ENCODE results near the gene ERN2. TPM values are rescaled to one million over a fixed set of nuclear protein-coding genes. Genes with fewer than 3 reads are reported as not detected.

ERN2 gene
- total and polyA plus RNA-seq, 2 experiments from 2014 or later: 0.46 to 0.97 TPM

DNA sequence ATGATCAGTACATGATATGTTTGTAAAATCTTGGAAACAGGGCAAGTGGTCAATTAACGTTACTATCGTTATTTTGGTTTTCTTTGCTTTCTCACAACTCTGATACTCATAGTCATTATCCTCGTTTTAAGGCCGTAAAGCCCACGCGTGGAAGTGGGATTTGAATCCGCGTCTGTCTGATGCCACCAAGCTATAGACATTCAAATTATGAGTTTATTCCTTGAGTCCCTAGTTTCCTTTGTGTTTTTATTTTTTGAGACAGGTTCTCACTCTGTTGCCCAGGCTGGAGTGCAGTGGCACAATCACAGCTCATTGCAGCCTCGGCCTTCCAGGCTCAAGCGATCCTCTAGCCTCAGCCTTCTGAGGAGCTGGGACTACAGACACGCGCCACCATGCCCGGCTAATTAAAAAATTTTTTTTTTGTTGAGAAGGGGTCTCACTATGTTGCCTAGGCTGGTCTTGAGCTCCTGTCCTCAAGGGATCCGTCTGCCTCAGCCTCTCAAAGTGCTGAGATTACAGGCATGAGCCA, 70.7 kb downstream of the ERN2 start:
- H3K79me2 ChIP-seq: peaks cover 38% of the 10 kb centered on the region
- H4K20me1 ChIP-seq (ENCODE audit: insufficient read depth, poor library complexity, severe bottlenecking): no peaks in the 10 kb centered on the region
- TF ChIP-seq EZH2 (IDR thresholded peaks at IDR 0.05; ENCODE audit: borderline replicate concordance): no peak
- no peak for TF ChIP-seq EZH2phosphoT487 (IDR thresholded peaks at IDR 0.05; ENCODE audit: low read depth, severe bottlenecking, unreplicated experiment)
- TF ChIP-seq, protein P1, sequence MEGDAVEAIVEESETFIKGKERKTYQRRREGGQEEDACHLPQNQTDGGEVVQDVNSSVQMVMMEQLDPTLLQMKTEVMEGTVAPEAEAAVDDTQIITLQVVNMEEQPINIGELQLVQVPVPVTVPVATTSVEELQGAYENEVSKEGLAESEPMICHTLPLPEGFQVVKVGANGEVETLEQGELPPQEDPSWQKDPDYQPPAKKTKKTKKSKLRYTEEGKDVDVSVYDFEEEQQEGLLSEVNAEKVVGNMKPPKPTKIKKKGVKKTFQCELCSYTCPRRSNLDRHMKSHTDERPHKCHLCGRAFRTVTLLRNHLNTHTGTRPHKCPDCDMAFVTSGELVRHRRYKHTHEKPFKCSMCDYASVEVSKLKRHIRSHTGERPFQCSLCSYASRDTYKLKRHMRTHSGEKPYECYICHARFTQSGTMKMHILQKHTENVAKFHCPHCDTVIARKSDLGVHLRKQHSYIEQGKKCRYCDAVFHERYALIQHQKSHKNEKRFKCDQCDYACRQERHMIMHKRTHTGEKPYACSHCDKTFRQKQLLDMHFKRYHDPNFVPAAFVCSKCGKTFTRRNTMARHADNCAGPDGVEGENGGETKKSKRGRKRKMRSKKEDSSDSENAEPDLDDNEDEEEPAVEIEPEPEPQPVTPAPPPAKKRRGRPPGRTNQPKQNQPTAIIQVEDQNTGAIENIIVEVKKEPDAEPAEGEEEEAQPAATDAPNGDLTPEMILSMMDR (IDR thresholded peaks at IDR 0.05; ENCODE audit: poor library complexity): no peak
- peak overlapping the region; percentile 80 for H3K4me2 ChIP-seq
- no peak overlapping the region for H2AFZ ChIP-seq
- no peak for DNase-seq (ENCODE audit: low spot score)
- WGBS (ENCODE audit: low lambda C conversion rate, missing lambda C conversion rate): 86% methylated on average over 14 of the region's 14 CpGs
- no peaks in the 10 kb centered on the region for H3K9me3 ChIP-seq (ENCODE audit: low read depth)
- peak overlapping the region; percentile 67 for H3K4me3 ChIP-seq
- no peaks in the 10 kb centered on the region for H3K36me3 ChIP-seq (replicated peaks; ENCODE audit: insufficient read depth, low read depth)
- no peaks in the 10 kb centered on the region for H3K4me1 ChIP-seq (ENCODE audit: insufficient read depth)
- H3K27ac ChIP-seq: peak overlapping the region; percentile 91
- no peaks in the 10 kb centered on the region for H3K27me3 ChIP-seq
- no peaks in the 10 kb centered on the region for H3K9me2 ChIP-seq (replicated peaks; ENCODE audit: insufficient read depth)

DNA sequence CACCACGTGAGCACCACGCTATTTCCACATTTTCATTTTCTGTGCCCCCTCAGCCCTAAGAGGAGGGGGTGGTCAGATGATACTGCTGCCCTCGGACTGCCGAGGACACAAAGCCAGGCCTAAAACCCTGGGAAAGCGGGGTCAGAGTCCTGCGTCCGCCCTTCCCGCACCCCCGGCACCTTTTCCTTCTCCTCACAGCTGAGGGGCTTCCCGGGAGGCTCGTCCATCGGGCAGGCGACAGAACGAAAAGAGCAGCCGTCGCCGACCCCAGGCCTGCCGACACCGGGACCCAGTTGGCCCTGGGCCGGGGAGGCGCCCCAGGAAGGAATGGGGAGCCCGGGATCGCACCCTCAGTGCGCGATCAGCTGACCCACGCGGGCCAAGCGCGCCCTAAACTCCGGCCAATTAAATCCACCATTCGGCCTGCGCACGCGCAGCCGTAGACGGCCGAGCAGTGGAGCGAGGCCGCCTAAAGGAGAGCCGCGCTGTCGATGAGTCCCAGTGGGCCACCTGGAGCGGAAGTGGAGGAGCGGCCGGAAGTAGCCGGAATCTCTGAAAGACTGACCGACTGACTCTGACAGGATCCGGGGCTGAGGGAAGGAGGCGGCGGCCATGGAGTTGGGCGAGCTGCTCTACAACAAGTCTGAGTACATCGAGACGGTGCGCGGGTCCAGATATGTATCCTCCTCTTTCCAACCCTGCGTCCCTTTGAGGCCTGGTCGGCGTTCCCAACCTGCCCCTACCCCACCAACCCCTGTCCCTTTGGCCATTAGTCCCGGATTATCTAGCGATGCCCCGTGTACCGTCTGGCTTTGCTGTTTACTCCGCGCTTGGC, 71.9 kb downstream of the ERN2 start, which contains the start of the genes DCTN5 and PALB2:
Gene DCTN5 (plus strand): TSS at position 536 of the 835 bp plus-strand sequence. CDS start 77 bp downstream, at position 613.
Gene PALB2 (minus strand): TSS at position 380 of the 835 bp plus-strand sequence. CDS start 153 bp downstream, at position 227.
- H3K4me2 ChIP-seq: peak within 1 kb of the TSS; percentile 80
- H3K4me1 ChIP-seq (ENCODE audit: insufficient read depth): no peaks in the 10 kb centered on the region
- WGBS (ENCODE audit: low lambda C conversion rate, missing lambda C conversion rate): 55% methylated on average over 64 of the region's 64 CpGs
- H3K4me3 ChIP-seq: peak within 1 kb of the TSS; percentile 67
- TF ChIP-seq EZH2 (IDR thresholded peaks at IDR 0.05; ENCODE audit: borderline replicate concordance): no peak
- TF ChIP-seq, protein P1 (IDR thresholded peaks at IDR 0.05; ENCODE audit: poor library complexity): no peak
- H3K9me2 ChIP-seq (replicated peaks; ENCODE audit: insufficient read depth): no peaks in the 10 kb centered on the region
- H4K20me1 ChIP-seq (ENCODE audit: insufficient read depth, poor library complexity, severe bottlenecking): no peaks in the 10 kb centered on the region
- H3K9me3 ChIP-seq (ENCODE audit: low read depth): no peaks in the 10 kb centered on the region
- H3K79me2 ChIP-seq: peaks cover 32% of the 10 kb centered on the region
- no peaks in the 10 kb centered on the region for H3K36me3 ChIP-seq (replicated peaks; ENCODE audit: insufficient read depth, low read depth)
- peak within 1 kb of the TSS; percentile 91 for H3K27ac ChIP-seq
- peak; percentile 92 for DNase-seq (ENCODE audit: low spot score)
- peak within 1 kb of the TSS; percentile 83 for H2AFZ ChIP-seq
- no peaks in the 10 kb centered on the region for H3K27me3 ChIP-seq

DNA sequence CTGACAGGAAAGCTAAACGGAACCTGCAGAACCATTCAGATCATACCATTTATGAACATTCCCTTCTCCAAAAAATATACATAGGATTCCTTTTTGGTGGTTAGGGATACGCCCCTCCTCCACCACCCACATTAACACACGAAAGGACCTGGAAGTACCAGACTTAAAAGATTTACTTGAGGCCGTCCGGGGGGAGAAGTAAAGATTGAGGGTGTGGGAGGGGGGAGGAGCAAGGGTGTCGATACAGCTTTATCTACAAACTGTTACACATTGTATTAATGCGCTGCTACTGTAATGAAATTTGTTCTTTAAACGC, 72.4 kb downstream of the ERN2 start:
- Histone ChIP-seq H2AFZ (peak overlapping the region; percentile 64), H3K4me3 (peak overlapping the region; percentile 52), H3K4me2 (peak overlapping the region; percentile 75), H3K36me3 (replicated peaks; ENCODE audit: insufficient read depth, low read depth) (no peaks in the 10 kb centered on the region), H3K9me3 (ENCODE audit: low read depth) (no peaks in the 10 kb centered on the region), H3K79me2 (peaks cover 32% of the 10 kb centered on the region), H3K27ac (peak overlapping the region; percentile 91), H3K9me2 (replicated peaks; ENCODE audit: insufficient read depth) (no peaks in the 10 kb centered on the region), H4K20me1 (ENCODE audit: insufficient read depth, poor library complexity, severe bottlenecking) (no peaks in the 10 kb centered on the region), H3K4me1 (ENCODE audit: insufficient read depth) (no peaks in the 10 kb centered on the region), H3K27me3 (no peaks in the 10 kb centered on the region)
- WGBS (ENCODE audit: low lambda C conversion rate, missing lambda C conversion rate): 34% methylated on average over 8 of the region's 8 CpGs
- TF ChIP-seq EZH2phosphoT487 (IDR thresholded peaks at IDR 0.05; ENCODE audit: low read depth, severe bottlenecking, unreplicated experiment): no peak
- no peak for TF ChIP-seq EZH2 (IDR thresholded peaks at IDR 0.05; ENCODE audit: borderline replicate concordance)
- TF ChIP-seq, protein P1 (IDR thresholded peaks at IDR 0.05; ENCODE audit: poor library complexity): no peak
- no peak for DNase-seq (ENCODE audit: low spot score)

Other genes starting within 250 kb of the ERN2 start
- 42.4 and 56.4 TPM in 2 replicates for gene GGA2, start 202.7 kb downstream of the ERN2 start, total RNA-seq
- gene GGA2, start 202.7 kb downstream of the ERN2 start, polyA plus RNA-seq: 73.1 and 76.6 TPM in 2 replicates
- gene EARS2, start 155.9 kb downstream of the ERN2 start, total RNA-seq: 19.0 and 26.5 TPM in 2 replicates
- gene EARS2, start 155.9 kb downstream of the ERN2 start, polyA plus RNA-seq: 23.1 and 25.2 TPM in 2 replicates
- 107 TPM in 2 replicates for gene UBFD1, start 155.5 kb downstream of the ERN2 start, total RNA-seq
- gene UBFD1, start 155.5 kb downstream of the ERN2 start, polyA plus RNA-seq: 44.5 and 48.6 TPM in 2 replicates
- gene NDUFAB1, start 116.9 kb downstream of the ERN2 start, total RNA-seq: 119 and 135 TPM in 2 replicates
- gene NDUFAB1, start 116.9 kb downstream of the ERN2 start, polyA plus RNA-seq: 218 and 243 TPM in 2 replicates
- gene PALB2, start 71.9 kb downstream of the ERN2 start, total RNA-seq: 4.3 and 6.6 TPM in 2 replicates
- gene PALB2, start 71.9 kb downstream of the ERN2 start, polyA plus RNA-seq: 2.6 and 4.5 TPM in 2 replicates
- 24.0 and 31.7 TPM in 2 replicates for gene DCTN5, start 71.8 kb downstream of the ERN2 start, total RNA-seq
- gene DCTN5, start 71.8 kb downstream of the ERN2 start, polyA plus RNA-seq: 9.8 and 23.3 TPM in 2 replicates
- 3.2 and 5.0 TPM in 2 replicates for gene PLK1, start 34.3 kb downstream of the ERN2 start, total RNA-seq
- 13.6 and 17.8 TPM in 2 replicates for gene PLK1, start 34.3 kb downstream of the ERN2 start, polyA plus RNA-seq
- 1.6 and 2.0 TPM in 2 replicates for gene CHP2, start 41.8 kb upstream of the ERN2 start, total RNA-seq
- 1.4 and 3.3 TPM in 2 replicates for gene CHP2, start 41.8 kb upstream of the ERN2 start, polyA plus RNA-seq
- 0.40 and 0.70 TPM in 2 replicates for gene PRKCB, start 122.8 kb upstream of the ERN2 start, total RNA-seq
- 0.74 and 0.92 TPM in 2 replicates for gene PRKCB, start 122.8 kb upstream of the ERN2 start, polyA plus RNA-seq

All from hepatocyte (in vitro differentiated cells).